ENCODE data around the gene MEP1B.

- TF ChIP-seq, protein P1, sequence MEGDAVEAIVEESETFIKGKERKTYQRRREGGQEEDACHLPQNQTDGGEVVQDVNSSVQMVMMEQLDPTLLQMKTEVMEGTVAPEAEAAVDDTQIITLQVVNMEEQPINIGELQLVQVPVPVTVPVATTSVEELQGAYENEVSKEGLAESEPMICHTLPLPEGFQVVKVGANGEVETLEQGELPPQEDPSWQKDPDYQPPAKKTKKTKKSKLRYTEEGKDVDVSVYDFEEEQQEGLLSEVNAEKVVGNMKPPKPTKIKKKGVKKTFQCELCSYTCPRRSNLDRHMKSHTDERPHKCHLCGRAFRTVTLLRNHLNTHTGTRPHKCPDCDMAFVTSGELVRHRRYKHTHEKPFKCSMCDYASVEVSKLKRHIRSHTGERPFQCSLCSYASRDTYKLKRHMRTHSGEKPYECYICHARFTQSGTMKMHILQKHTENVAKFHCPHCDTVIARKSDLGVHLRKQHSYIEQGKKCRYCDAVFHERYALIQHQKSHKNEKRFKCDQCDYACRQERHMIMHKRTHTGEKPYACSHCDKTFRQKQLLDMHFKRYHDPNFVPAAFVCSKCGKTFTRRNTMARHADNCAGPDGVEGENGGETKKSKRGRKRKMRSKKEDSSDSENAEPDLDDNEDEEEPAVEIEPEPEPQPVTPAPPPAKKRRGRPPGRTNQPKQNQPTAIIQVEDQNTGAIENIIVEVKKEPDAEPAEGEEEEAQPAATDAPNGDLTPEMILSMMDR (IDR thresholded peaks at IDR 0.05): no peak
- no peak for TF ChIP-seq POLR2A (IDR thresholded peaks at IDR 0.05)
Measured at GRCh38 chr18:32213693-32214092, 23.9 kb downstream of the MEP1B start.
